ENCODE results near the gene P2RX6. TPM values are rescaled to one million over a fixed set of nuclear protein-coding genes. Genes with fewer than 3 reads are reported as not detected.

P2RX6 gene
- total and polyA plus RNA-seq, 2 of the 4 experiments (the other 2 are of a cell fraction): 0.90 to 1.6 TPM

DNA sequence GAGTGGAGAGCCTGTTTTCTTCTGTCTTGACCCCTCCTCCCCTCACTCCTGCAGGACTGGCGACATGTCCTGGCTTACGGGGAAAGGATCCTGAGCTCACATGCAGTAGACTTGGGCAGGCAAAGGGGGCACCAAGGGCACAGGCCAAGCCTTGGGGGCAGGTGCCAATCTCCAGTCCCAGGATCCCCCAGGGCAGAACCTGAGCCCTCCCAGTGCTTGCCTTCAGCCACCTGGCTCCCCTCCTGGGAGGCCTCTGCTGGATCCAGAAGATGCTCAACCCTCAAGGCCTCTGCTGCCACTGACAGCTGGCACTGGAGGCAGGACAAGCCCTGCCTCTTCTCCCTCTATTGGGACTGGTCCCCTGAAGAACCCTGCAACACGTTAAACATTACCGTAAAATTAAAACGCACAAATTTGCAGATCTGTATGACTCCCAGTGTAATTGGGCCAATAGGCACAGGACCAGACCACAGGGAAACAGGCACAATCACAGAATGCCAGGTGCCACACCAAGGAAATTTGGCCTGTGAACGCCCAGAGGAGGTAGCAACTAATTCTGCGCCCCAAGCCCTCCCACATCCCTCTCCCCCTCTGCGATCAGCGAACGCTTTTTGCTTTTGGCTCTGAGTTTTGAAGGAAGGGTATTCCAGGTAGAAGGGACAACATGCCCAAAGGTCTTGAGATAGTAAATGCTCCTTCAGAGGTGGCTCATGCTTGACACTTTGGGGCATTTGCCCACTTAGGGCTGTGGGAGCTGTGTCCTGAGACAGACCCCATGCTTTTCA, 33.8 kb upstream of the P2RX6 start:
- DNase-seq: no peak
- Histone ChIP-seq H3K4ac (ENCODE audit: low read depth, low read length) (peak overlapping the region; percentile 90), H2BK15ac (ENCODE audit: low read depth, low read length) (no peak overlapping the region), H4K20me1 (ENCODE audit: insufficient read depth, low read length) (no peaks in the 10 kb centered on the region), H3K14ac (replicated peaks; ENCODE audit: low read depth, low read length) (peak overlapping the region; percentile 95), H3K27me3 (ENCODE audit: control insufficient read depth, insufficient read depth, low read length) (no peaks in the 10 kb centered on the region), H3K27ac (ENCODE audit: insufficient read depth, low read length) (peak overlapping the region; percentile 91), H3K9me1 (ENCODE audit: insufficient read depth, low read length) (peaks cover 28% of the 10 kb centered on the region), H3K36me3 (ENCODE audit: control insufficient read depth, insufficient read depth, low read length) (peaks cover 14% of the 10 kb centered on the region), H3K4me1 (ENCODE audit: control insufficient read depth, insufficient read depth, low read length) (peaks cover 11% of the 10 kb centered on the region), H4K91ac (ENCODE audit: insufficient read depth, low read depth, low read length) (peak overlapping the region; percentile 77), H3K56ac (ENCODE audit: extremely low read depth, insufficient read depth, low read length) (peak overlapping the region; percentile 76), H3K9ac (ENCODE audit: low read depth, low read length) (peak overlapping the region; percentile 89), H3K18ac (ENCODE audit: low read depth, low read length) (no peak overlapping the region), H2BK20ac (ENCODE audit: low read depth, low read length) (no peak overlapping the region), H4K8ac (ENCODE audit: low read depth in 2 of 2, low read length in 2 of 2) (peak overlapping the region; percentile 96 to 99), H2BK5ac (ENCODE audit: low read depth, low read length, poor library complexity, severe bottlenecking) (peak overlapping the region; percentile 67), H4K5ac (ENCODE audit: low read depth, low read length) (peak overlapping the region; percentile 76), H3K23ac (ENCODE audit: low read depth, low read length) (peak overlapping the region; percentile 88; the same call in 1 of the 2 replicates), H2BK120ac (ENCODE audit: low read depth, low read length) (peak overlapping the region; percentile 32; the same call in 1 of the 2 replicates), H3K4me2 (ENCODE audit: low read depth, low read length) (peak overlapping the region; percentile 82), H3K9me3 (ENCODE audit: control insufficient read depth, insufficient read depth, low read length) (peaks cover 10% of the 10 kb centered on the region), H3K79me1 (ENCODE audit: low read depth in 1 of 2, low read length in 2 of 2) (peaks cover 25 to 45% of the 10 kb centered on the region in 2 experiments), H2AK9ac (replicated peaks; ENCODE audit: low read depth, low read length, poor library complexity) (peak overlapping the region; percentile 97), H2AFZ (replicated peaks; ENCODE audit: low read length, poor library complexity) (peak overlapping the region; percentile 99), H2AK5ac (ENCODE audit: low read depth, low read length) (peak overlapping the region; percentile 68), H3K4me3 (ENCODE audit: insufficient read depth, low read depth, low read length) (peak overlapping the region; percentile 87)
- ATAC-seq (ENCODE audit: low read depth): no peak
- 47% methylated on average over 3 of the region's 10 CpGs; no CpG with 5 or more reads in 1 of the 2 experiments for WGBS, 2 experiments (ENCODE audit: extremely low coverage in 2 of 2, insufficient read length in 1 of 2)
- ChIA-PET CTCF (no interaction called here), POLR2A (ENCODE audit: unreplicated experiment) (interaction anchor here (1.3 kb wide), 1 partner anchor 9 kb away, joined by 6 read pairs; no protein-coding TSS in a partner anchor)
- TF ChIP-seq NFE2L2 (IDR thresholded peaks at IDR 0.05; ENCODE audit: low read depth, low read length): no peak
- no peak for TF ChIP-seq RFX5 (IDR thresholded peaks at IDR 0.05; ENCODE audit: low read depth, low read length)
- no peak for TF ChIP-seq MXI1 (IDR thresholded peaks at IDR 0.05; ENCODE audit: borderline replicate concordance, low read depth, low read length)
- no peak for TF ChIP-seq CHD1 (IDR thresholded peaks at IDR 0.05; ENCODE audit: low read depth, low read length)
- no peak for TF ChIP-seq SMC3 (IDR thresholded peaks at IDR 0.05; ENCODE audit: low read depth, low read length)
- TF ChIP-seq RCOR1 (IDR thresholded peaks at IDR 0.05; ENCODE audit: insufficient replicate concordance, low read length): no peak
- no peak for TF ChIP-seq CEBPB (IDR thresholded peaks at IDR 0.05; ENCODE audit: low read depth, low read length)
- TF ChIP-seq, protein P1, sequence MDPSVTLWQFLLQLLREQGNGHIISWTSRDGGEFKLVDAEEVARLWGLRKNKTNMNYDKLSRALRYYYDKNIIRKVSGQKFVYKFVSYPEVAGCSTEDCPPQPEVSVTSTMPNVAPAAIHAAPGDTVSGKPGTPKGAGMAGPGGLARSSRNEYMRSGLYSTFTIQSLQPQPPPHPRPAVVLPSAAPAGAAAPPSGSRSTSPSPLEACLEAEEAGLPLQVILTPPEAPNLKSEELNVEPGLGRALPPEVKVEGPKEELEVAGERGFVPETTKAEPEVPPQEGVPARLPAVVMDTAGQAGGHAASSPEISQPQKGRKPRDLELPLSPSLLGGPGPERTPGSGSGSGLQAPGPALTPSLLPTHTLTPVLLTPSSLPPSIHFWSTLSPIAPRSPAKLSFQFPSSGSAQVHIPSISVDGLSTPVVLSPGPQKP (IDR thresholded peaks at IDR 0.05; ENCODE audit: borderline replicate concordance, low read depth, low read length): no peak
- TF ChIP-seq USF2 (IDR thresholded peaks at IDR 0.05; ENCODE audit: low read depth, low read length): no peak
- no peak for TF ChIP-seq MAZ (IDR thresholded peaks at IDR 0.05; ENCODE audit: borderline replicate concordance, low read depth, low read length)
- no peak for TF ChIP-seq MAFK (IDR thresholded peaks at IDR 0.05; ENCODE audit: low read depth, low read length)
- in situ Hi-C loops (cut with MboI; ENCODE audit: low sequenced_read_pairs) (no loop called here), dilution Hi-C loops (cut with HindIII; ENCODE audit: low sequenced_read_pairs, unreplicated experiment) (no loop called here), intact Hi-C loops (cut with micrococcal nuclease) (no loop called here)
- no TSS peak for BruUV-seq (replicated peaks)
